Measurements from ENCODE around the gene IL13RA1. TPM values are rescaled to one million over a fixed set of nuclear protein-coding genes. Genes with fewer than 3 reads are reported as not detected.
A peak's percentile ranks its signal among the peaks of the same experiment; 100 is the strongest.

Gene IL13RA1
- total RNA-seq: 10 to 100 TPM; 14.5 to 29.8 TPM

DNA sequence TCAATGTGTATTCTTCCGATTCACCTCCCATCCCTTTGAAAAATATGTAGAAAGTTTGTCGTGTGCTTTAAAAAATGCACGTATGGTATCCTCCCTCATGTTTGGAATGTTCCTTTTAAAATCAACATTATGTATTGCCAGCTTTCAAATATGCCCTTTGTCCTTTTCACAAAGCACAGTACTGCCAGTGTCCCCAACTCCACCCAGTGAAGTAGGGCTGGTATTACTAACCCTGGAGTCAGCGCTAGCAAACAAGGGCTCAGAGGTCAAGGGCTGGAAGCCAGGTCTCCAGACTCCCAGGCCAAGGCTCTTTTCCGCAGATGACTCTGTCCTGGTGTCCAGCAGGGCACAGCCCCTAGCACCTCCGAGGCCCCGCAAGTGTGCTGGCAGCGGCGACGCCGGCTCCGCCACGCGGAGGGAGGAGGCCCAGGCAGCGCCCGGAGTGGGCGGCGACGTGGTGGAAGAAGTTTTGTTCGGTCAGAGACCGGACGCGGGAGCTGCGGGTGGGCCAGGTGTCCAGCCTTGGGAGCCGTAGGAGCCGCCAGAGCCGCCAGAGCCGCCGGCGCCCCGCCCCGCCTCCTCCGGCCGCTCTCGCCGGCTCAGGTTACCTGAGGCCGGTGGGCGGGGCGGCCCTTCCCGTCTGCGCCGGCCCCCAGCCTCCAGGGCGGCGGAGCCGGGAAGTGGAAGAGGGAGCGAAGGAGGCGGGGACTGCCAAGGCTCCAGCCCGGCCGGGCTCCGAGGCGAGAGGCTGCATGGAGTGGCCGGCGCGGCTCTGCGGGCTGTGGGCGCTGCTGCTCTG, at the start of gene IL13RA1:
IL13RA1 (plus strand) TSS at position 720 of the 799 bp plus-strand sequence; CDS start at position 753, 33 bp downstream.
- DNase-seq (ENCODE audit: low spot score): peak; percentile 75
- no peaks in the 10 kb centered on the region for H3K4me1 ChIP-seq
- H3K9me3 ChIP-seq: no peaks in the 10 kb centered on the region
- H3K4me3 ChIP-seq: peak within 1 kb of the TSS; percentile 56 to 66
- H3K27me3 ChIP-seq: no peaks in the 10 kb centered on the region
- TF ChIP-seq, protein P1, sequence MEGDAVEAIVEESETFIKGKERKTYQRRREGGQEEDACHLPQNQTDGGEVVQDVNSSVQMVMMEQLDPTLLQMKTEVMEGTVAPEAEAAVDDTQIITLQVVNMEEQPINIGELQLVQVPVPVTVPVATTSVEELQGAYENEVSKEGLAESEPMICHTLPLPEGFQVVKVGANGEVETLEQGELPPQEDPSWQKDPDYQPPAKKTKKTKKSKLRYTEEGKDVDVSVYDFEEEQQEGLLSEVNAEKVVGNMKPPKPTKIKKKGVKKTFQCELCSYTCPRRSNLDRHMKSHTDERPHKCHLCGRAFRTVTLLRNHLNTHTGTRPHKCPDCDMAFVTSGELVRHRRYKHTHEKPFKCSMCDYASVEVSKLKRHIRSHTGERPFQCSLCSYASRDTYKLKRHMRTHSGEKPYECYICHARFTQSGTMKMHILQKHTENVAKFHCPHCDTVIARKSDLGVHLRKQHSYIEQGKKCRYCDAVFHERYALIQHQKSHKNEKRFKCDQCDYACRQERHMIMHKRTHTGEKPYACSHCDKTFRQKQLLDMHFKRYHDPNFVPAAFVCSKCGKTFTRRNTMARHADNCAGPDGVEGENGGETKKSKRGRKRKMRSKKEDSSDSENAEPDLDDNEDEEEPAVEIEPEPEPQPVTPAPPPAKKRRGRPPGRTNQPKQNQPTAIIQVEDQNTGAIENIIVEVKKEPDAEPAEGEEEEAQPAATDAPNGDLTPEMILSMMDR (IDR thresholded peaks at IDR 0.05): no peak
- peak within 1 kb of the TSS; percentile 84 to 89 for H3K27ac ChIP-seq
- H3K36me3 ChIP-seq: no peaks in the 10 kb centered on the region

DNA sequence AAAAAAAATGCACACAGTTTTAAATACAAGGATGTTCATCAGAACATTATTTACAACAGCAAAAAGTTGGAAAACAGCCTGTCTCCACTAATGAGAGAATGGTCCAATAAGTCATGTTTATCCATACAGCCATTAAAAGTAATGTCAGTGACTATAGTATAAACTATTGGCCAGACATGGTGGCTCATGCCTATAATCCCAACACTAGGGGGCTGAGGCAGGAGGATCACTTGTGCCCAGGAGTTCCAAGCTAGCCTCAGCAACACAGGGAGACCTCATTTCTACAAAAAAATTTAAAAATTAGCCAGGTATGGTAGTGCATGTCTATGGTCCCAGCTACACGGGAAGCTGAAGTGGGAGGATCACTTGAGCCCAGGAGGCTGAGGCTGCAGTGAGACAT, 48.1 kb upstream of the IL13RA1 start:
- Histone ChIP-seq H3K9me3 (no peaks in the 10 kb centered on the region), H3K4me3 (no peak overlapping the region), H3K27ac (no peak overlapping the region), H3K36me3 (no peaks in the 10 kb centered on the region), H3K4me1 (no peaks in the 10 kb centered on the region), H3K27me3 (no peaks in the 10 kb centered on the region)
- TF ChIP-seq, protein P1 (IDR thresholded peaks at IDR 0.05): no peak
- no peak for DNase-seq (ENCODE audit: low spot score)

DNA sequence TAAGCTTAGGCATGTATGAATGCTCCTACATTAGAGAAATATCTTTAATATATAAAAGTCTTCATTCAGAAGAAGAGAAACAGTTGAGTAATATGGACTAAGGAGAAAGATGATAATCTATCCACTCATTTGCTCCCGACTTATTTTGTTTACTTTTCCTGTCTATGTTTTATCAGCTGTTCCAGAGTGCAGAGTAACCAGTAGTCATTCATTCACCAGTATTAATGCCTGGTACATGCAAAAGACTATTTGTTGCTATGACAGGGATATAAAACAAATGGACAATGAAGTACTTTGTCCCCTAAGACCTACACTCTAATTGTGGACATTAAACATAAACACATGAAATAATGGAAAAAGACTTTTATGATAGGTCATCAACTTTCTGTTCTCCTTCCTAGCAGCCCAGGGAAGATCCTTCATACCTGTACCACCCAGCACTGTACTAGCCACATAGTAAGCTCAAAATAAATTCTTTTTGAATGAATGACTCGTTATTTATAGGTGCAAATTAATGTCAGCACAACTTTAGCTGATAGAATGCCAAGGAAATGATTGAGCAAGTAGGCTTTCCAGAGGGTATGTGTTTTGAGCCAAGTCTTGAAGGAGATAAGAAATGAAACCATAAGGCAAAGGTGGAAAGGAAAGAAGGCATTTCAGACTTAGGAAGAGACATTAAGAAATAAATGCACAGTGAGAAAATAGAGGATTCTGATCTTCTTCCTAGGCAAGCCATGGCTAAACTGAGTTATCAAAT, 45.0 kb upstream of the IL13RA1 start:
- H3K9me3 ChIP-seq: no peaks in the 10 kb centered on the region
- H3K4me3 ChIP-seq: no peak overlapping the region
- DNase-seq (ENCODE audit: low spot score): no peak
- no peaks in the 10 kb centered on the region for H3K36me3 ChIP-seq
- no peaks in the 10 kb centered on the region for H3K4me1 ChIP-seq
- no peaks in the 10 kb centered on the region for H3K27me3 ChIP-seq
- H3K27ac ChIP-seq: no peak overlapping the region
- TF ChIP-seq, protein P1 (IDR thresholded peaks at IDR 0.05): no peak

DNA sequence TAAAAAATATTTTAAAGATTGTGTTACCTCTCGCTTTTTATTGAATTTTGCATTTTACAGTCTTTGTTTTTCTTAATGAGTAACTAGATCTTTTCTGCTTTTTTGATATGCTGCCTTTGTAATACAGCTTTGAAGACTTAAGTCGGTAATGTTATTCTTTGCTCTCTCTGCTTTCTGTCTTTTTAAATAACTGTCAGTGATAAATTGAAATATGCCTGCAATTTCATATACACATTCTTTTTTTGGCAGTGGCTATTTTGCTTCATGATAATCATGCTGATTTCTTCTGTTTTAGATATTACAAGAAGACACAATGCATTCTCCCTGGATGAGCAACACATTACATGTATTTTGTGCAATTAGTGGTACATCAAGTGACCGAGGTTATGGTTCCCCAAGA, 42.0 kb upstream of the IL13RA1 start:
- no peak for DNase-seq (ENCODE audit: low spot score)
- TF ChIP-seq, protein P1 (IDR thresholded peaks at IDR 0.05): no peak
- Histone ChIP-seq H3K36me3 (no peaks in the 10 kb centered on the region), H3K4me3 (no peak overlapping the region), H3K27ac (no peak overlapping the region), H3K27me3 (no peaks in the 10 kb centered on the region), H3K9me3 (no peaks in the 10 kb centered on the region), H3K4me1 (no peaks in the 10 kb centered on the region)

DNA sequence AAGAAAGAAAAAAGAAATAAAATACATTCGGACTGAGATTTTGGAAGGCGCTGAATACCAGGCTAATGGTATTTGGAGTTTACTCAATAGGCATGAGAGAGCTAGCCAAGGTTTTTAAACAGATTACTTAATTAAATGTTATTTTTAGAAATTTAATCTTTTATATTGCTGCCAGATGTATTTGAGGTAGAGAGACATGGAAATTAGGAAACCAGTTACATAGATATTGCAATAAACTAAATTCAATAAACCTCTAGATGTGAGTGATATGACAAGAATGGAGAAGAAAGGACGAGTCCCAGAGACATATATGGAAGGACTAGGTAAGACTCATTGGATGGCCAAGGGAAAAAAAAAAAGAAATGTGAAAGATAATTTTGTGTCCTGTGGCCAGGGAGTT, 38.5 kb upstream of the IL13RA1 start:
- Histone ChIP-seq H3K9me3 (no peaks in the 10 kb centered on the region), H3K4me3 (no peak overlapping the region), H3K27ac (no peak overlapping the region), H3K27me3 (no peaks in the 10 kb centered on the region), H3K4me1 (no peaks in the 10 kb centered on the region), H3K36me3 (no peaks in the 10 kb centered on the region)
- DNase-seq (ENCODE audit: low spot score): no peak
- TF ChIP-seq, protein P1 (IDR thresholded peaks at IDR 0.05): no peak
